Nasal cavity respiratory epithelium epithelial cell of viscerocranial mucosa (primary cell): ENCODE results near the gene C11orf16. TPM values are rescaled to one million over a fixed set of nuclear protein-coding genes. Genes with fewer than 3 reads are reported as not detected.

Experiments
- total RNA-seq: library from RNA; depleted of rRNA; stranded (reverse); fragments of >200 nt; gene quantifications from 2 replicates; pipeline ENCODE4 v1.2.3, GENCODE V29; 2014

C11orf16 gene
- not detected in 2 replicates for total RNA-seq

DNA sequence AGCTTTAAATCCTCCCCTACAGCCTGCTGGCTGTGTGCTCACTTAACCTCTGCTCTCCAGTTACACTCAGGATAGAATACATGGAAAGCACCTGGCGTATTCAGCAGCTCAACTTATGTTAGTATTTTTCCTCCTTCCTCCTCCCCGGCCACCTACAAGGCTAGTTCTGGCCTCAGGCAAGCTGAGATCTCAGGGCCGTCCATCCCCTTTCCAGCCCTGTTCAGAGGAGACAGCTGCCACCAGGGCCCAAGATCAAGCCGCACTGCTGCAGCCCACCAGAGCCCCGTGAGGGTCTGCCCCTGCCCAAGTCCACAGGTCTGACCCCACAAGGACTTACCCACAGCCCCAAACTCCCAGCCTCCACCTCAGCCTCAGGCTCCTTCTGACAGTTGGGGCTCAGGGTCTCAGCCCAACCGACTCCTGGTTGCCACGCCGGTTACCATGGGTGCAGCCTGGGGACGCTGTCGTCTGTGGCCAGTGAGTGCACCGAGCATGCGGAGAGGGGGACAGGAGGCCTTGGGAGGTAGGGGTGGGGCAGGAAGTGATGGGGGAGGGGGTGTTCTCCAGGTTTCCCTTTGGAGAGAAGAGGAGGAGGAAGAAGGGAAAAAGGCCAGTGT lies at the start of gene C11orf16:
C11orf16 (minus strand) TSS at position 384 of the 617 bp plus-strand sequence. CDS start 639 bp downstream, outside the sequence.

GRCh38 chr11:8964324-8965320 lies 31.9 kb upstream of the C11orf16 start, which contains the start of gene TMEM9B:
Gene TMEM9B (minus strand): TSS chr11:8964442. CDS start chr11:8964313, 129 bp downstream.

DNA sequence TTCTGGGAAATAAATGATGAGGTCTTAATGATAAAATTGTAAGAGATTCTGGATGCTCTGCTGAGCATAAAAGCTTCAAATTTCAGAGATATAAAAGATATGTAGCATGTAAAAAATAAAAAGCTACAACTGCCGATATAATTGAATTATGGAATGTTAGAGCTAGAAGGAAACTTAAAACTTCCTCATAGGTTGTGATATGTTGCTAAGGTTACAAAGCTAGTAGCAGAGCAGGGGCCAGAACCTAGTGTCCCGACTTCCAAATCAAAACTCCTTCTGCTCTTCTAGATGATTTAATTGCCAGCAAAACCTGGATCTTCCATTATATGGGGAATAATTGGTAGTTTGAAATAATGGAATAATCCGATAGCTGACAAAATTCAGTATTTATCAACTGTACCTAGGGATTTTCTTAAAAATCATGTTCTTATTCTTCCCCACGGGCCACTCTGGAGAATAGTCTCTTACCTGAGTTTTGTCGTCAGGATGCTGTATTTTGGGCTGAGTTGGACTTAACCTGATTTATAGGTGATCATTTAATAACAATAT lies 9.8 kb upstream of the C11orf16 start, which contains the start of gene ASCL3:
ASCL3 (minus strand) TSS at position 499 of the 549 bp plus-strand sequence. CDS start 4,855 bp downstream, outside the sequence.

GRCh38 chr11:8911029-8911823 lies 21.5 kb downstream of the C11orf16 start, which contains the start of gene AKIP1:
Gene AKIP1 (plus strand): TSS chr11:8911189. CDS start chr11:8911450, 261 bp downstream.

Other genes with a start within 250 kb of the C11orf16 start
- 25.4 and 40.7 TPM in 2 replicates for gene AKIP1, start 21.8 kb downstream of the C11orf16 start, total RNA-seq
- gene ASCL3, start 10.1 kb upstream of the C11orf16 start, total RNA-seq, result not detected in 2 replicates
- 45.8 and 49.0 TPM in 2 replicates for gene TMEM9B, start 31.5 kb upstream of the C11orf16 start, total RNA-seq
- gene NRIP3, start 71.1 kb upstream of the C11orf16 start, total RNA-seq, result 1.00 and 3.8 TPM in 2 replicates
- under 0.01 and 0.07 TPM in 2 replicates for gene SCUBE2, start 158.7 kb upstream of the C11orf16 start, total RNA-seq